Liver (tissue), 3 donors: Measurements from ENCODE around the gene DSTYK.

Source experiments
- ATF3 ChIP-seq: IDR thresholded peaks from 2 replicates; pipeline ENCODE4 v1.6.1; 2016; ENCODE audit warnings: antibody characterized with exemption
- CTCF ChIP-seq: fragments of 150-350 bp; IDR thresholded peaks from 2 replicates; pipeline ENCODE4 v1.5.1; 2017; ENCODE audit warnings: improper control_type of control experiment, low read depth, low read length; ENCODE audit not compliant: missing input control
- EGR1 ChIP-seq, 2 donors: IDR thresholded peaks; 2 replicates each; pipeline ENCODE4 v1.6.1; 2016 to 2018; ENCODE audit warnings: antibody characterized with exemption in 2 of 2, low read depth in 2 of 2
- GABPA ChIP-seq, 2 donors: IDR thresholded peaks in 1 of 2; conservative IDR thresholded peaks in 1 of 2; 2 replicates each; pipeline ENCODE4 v1.6.1; 2016; ENCODE audit warnings: antibody characterized with exemption in 2 of 2, mild to moderate bottlenecking in 1 of 2, moderate library complexity in 1 of 2
- JUND ChIP-seq, 2 donors: IDR thresholded peaks; 2 replicates each; pipeline ENCODE4 v1.6.1; 2016; ENCODE audit warnings: antibody characterized with exemption in 2 of 2
- MAX ChIP-seq: IDR thresholded peaks from 2 replicates; pipeline ENCODE4 v1.6.1; 2016; ENCODE audit warnings: antibody characterized with exemption
- NR2F2 ChIP-seq: IDR thresholded peaks from 2 replicates; pipeline ENCODE4 v1.6.1; 2016; ENCODE audit warnings: antibody characterized with exemption
- RAD21 ChIP-seq, 2 donors: IDR thresholded peaks; 2 replicates each; pipeline ENCODE4 v1.6.1; 2016; ENCODE audit warnings: antibody characterized with exemption in 2 of 2, mild to moderate bottlenecking in 2 of 2
- REST ChIP-seq: IDR thresholded peaks from 2 replicates; pipeline ENCODE4 v1.6.1; 2016; ENCODE audit warnings: antibody characterized with exemption, mild to moderate bottlenecking
- SP1 ChIP-seq: IDR thresholded peaks from 2 replicates; pipeline ENCODE4 v1.6.1; 2018; ENCODE audit warnings: antibody characterized with exemption, mild to moderate bottlenecking
- TAF1 ChIP-seq: conservative IDR thresholded peaks from 2 replicates; pipeline ENCODE4 v1.6.1; 2016; ENCODE audit warnings: antibody characterized with exemption, mild to moderate bottlenecking
- YY1 ChIP-seq: IDR thresholded peaks from 2 replicates; pipeline ENCODE4 v1.6.1; 2016; ENCODE audit warnings: antibody characterized with exemption, mild to moderate bottlenecking
- ZBTB33 ChIP-seq: IDR thresholded peaks from 2 replicates; pipeline ENCODE4 v1.6.1; 2016; ENCODE audit warnings: antibody characterized with exemption
- donor health status: healthy.
- donor health status: healthy.

GRCh38 chr1:205162301-205162700 lies 49.2 kb downstream of the DSTYK start:
- TF ChIP-seq CTCF (no peak), MAX (no peak), REST (no peak), YY1 (no peak), GABPA (IDR thresholded peaks at IDR 0.05 in 1 of 2, conservative IDR thresholded peaks at IDR 0.05 in 1 of 2) (no peak), EGR1 (IDR thresholded peaks at IDR 0.05; ENCODE audit: low read depth in 2 of 2) (no peak), RAD21 (IDR thresholded peaks at IDR 0.05) (no peak), ZBTB33 (no peak), SP1 (no peak), TAF1 (no peak), ATF3 (no peak), NR2F2 (no peak), JUND (IDR thresholded peaks at IDR 0.05) (no peak)
